Measurements from ENCODE around the gene ARHGAP6.

ARHGAP6 gene

GRCh38 chrX:11269006-11269405 is 396.7 kb downstream of the ARHGAP6 start:
- Histone ChIP-seq H3K4me1 (ENCODE audit: control insufficient read depth, insufficient read depth, low read length) (peaks cover 14% of the 10 kb centered on the region), H3K27ac (ENCODE audit: low read depth, low read length) (no peak overlapping the region)

GRCh38 chrX:11267425-11267824 is 398.3 kb downstream of the ARHGAP6 start:
- no peak overlapping the region for H3K9ac ChIP-seq (ENCODE audit: low read length)
- H3K9me3 ChIP-seq (ENCODE audit: control insufficient read depth, insufficient read depth, low read depth, low read length) = no peaks in the 10 kb centered on the region
- H3K27me3 ChIP-seq (ENCODE audit: control insufficient read depth, insufficient read depth, low read length) = peaks cover 4% of the 10 kb centered on the region; the same call in 1 of the 2 replicates
- H3K36me3 ChIP-seq (ENCODE audit: control insufficient read depth, insufficient read depth, low read length) = no peaks in the 10 kb centered on the region
- peaks cover 14% of the 10 kb centered on the region for H3K4me1 ChIP-seq (ENCODE audit: control insufficient read depth, insufficient read depth, low read length)
- no peak overlapping the region for H3K27ac ChIP-seq (ENCODE audit: low read depth, low read length)
- H3K4me3 ChIP-seq (ENCODE audit: low read depth, low read length) = no peak overlapping the region

More at GRCh38 chrX:11269006-11269405, 396.7 kb downstream of the ARHGAP6 start:
- no peaks in the 10 kb centered on the region for H3K36me3 ChIP-seq (ENCODE audit: control insufficient read depth, insufficient read depth, low read length)
- H3K9ac ChIP-seq (ENCODE audit: low read length) = no peak overlapping the region
- peaks cover 4% of the 10 kb centered on the region; the same call in 1 of the 2 replicates for H3K27me3 ChIP-seq (ENCODE audit: control insufficient read depth, insufficient read depth, low read length)
- H3K9me3 ChIP-seq (ENCODE audit: control insufficient read depth, insufficient read depth, low read depth, low read length) = no peaks in the 10 kb centered on the region
- H3K4me3 ChIP-seq (ENCODE audit: low read depth, low read length) = no peak overlapping the region

- no peak overlapping the region for H3K9ac ChIP-seq (ENCODE audit: low read length)
- no peaks in the 10 kb centered on the region for H3K36me3 ChIP-seq (ENCODE audit: control insufficient read depth, insufficient read depth, low read length)
- no peak overlapping the region for H3K27ac ChIP-seq (ENCODE audit: low read depth, low read length)
- no peaks in the 10 kb centered on the region for H3K9me3 ChIP-seq (ENCODE audit: control insufficient read depth, insufficient read depth, low read depth, low read length)
- no peak overlapping the region for H3K4me3 ChIP-seq (ENCODE audit: low read depth, low read length)
- peaks cover 4% of the 10 kb centered on the region; the same call in 1 of the 2 replicates for H3K27me3 ChIP-seq (ENCODE audit: control insufficient read depth, insufficient read depth, low read length)
- peaks cover 14% of the 10 kb centered on the region for H3K4me1 ChIP-seq (ENCODE audit: control insufficient read depth, insufficient read depth, low read length)
These were observed 399.1 kb downstream of the ARHGAP6 start for GRCh38 chrX:11266573-11267003.

- Histone ChIP-seq H3K36me3 (ENCODE audit: control insufficient read depth, insufficient read depth, low read length) (no peaks in the 10 kb centered on the region), H3K27me3 (ENCODE audit: control insufficient read depth, insufficient read depth, low read length) (peaks cover 4% of the 10 kb centered on the region; the same call in 1 of the 2 replicates), H3K4me1 (ENCODE audit: control insufficient read depth, insufficient read depth, low read length) (peaks cover 8% of the 10 kb centered on the region), H3K9ac (ENCODE audit: low read length) (no peak overlapping the region), H3K4me3 (ENCODE audit: low read depth, low read length) (no peak overlapping the region), H3K27ac (ENCODE audit: low read depth, low read length) (no peak overlapping the region), H3K9me3 (ENCODE audit: control insufficient read depth, insufficient read depth, low read depth, low read length) (no peaks in the 10 kb centered on the region)
These were observed 400.4 kb downstream of the ARHGAP6 start for GRCh38 chrX:11265352-11265751.

DNA sequence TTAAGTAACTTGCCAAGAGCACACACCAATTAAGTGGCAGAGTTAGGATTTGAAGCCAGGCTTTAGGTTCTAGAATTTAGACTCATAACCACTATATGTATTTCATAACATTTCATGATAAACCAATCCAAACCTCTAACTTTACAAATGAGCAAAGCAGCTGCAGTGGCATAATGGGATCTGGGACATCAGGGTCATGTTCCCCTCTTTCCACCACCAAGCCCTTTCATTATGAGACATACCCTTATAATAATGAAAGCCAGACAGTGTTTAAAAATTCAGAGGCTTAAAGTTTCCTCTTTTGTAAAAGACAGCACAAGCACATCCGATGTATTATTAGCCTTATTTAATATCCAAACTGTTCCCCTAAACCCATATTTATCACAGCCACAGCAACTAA is 400.8 kb downstream of the ARHGAP6 start:
- Histone ChIP-seq H3K4me3 (ENCODE audit: low read depth, low read length) (no peak overlapping the region), H3K27ac (ENCODE audit: low read depth, low read length) (no peak overlapping the region), H3K27me3 (ENCODE audit: control insufficient read depth, insufficient read depth, low read length) (peaks cover 4% of the 10 kb centered on the region; the same call in 1 of the 2 replicates), H3K36me3 (ENCODE audit: control insufficient read depth, insufficient read depth, low read length) (no peaks in the 10 kb centered on the region), H3K9me3 (ENCODE audit: control insufficient read depth, insufficient read depth, low read depth, low read length) (no peaks in the 10 kb centered on the region), H3K9ac (ENCODE audit: low read length) (no peak overlapping the region), H3K4me1 (ENCODE audit: control insufficient read depth, insufficient read depth, low read length) (peaks cover 4% of the 10 kb centered on the region)

GRCh38 chrX:11261260-11261659 is 404.5 kb downstream of the ARHGAP6 start:
- no peak overlapping the region for H3K9ac ChIP-seq (ENCODE audit: low read length)
- H3K36me3 ChIP-seq (ENCODE audit: control insufficient read depth, insufficient read depth, low read length) = no peaks in the 10 kb centered on the region
- H3K4me3 ChIP-seq (ENCODE audit: low read depth, low read length) = no peak overlapping the region
- H3K4me1 ChIP-seq (ENCODE audit: control insufficient read depth, insufficient read depth, low read length) = no peaks in the 10 kb centered on the region
- H3K27me3 ChIP-seq (ENCODE audit: control insufficient read depth, insufficient read depth, low read length) = peaks cover 4% of the 10 kb centered on the region; the same call in 1 of the 2 replicates
- no peaks in the 10 kb centered on the region for H3K9me3 ChIP-seq (ENCODE audit: control insufficient read depth, insufficient read depth, low read depth, low read length)
- H3K27ac ChIP-seq (ENCODE audit: low read depth, low read length) = no peak overlapping the region

DNA sequence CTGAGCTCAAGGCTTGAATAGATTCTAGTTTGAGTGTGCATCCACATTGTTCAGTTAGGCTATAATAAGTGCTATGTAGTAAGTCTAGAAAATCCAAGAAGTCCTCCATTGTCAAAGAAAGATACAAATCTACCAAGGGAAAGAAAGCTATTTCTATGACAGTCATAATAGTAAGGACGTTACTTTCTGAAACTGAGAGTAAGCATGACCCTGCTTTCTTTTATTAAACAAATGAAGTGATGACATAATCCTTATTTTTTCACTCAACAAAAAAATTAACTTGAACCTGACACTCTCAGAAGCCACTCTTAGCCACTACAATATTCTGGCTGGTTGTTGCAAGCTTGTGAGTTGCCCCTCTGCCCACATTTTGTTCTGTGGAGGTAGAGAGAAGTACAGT is 406.3 kb downstream of the ARHGAP6 start:
- no peak overlapping the region for H3K9ac ChIP-seq (ENCODE audit: low read length)
- H3K4me3 ChIP-seq (ENCODE audit: low read depth, low read length) = no peak overlapping the region
- no peak overlapping the region for H3K27ac ChIP-seq (ENCODE audit: low read depth, low read length)
- no peaks in the 10 kb centered on the region; the same call in 1 of the 2 replicates for H3K27me3 ChIP-seq (ENCODE audit: control insufficient read depth, insufficient read depth, low read length)
- H3K36me3 ChIP-seq (ENCODE audit: control insufficient read depth, insufficient read depth, low read length) = no peaks in the 10 kb centered on the region
- no peaks in the 10 kb centered on the region for H3K9me3 ChIP-seq (ENCODE audit: control insufficient read depth, insufficient read depth, low read depth, low read length)
- H3K4me1 ChIP-seq (ENCODE audit: control insufficient read depth, insufficient read depth, low read length) = no peaks in the 10 kb centered on the region

DNA sequence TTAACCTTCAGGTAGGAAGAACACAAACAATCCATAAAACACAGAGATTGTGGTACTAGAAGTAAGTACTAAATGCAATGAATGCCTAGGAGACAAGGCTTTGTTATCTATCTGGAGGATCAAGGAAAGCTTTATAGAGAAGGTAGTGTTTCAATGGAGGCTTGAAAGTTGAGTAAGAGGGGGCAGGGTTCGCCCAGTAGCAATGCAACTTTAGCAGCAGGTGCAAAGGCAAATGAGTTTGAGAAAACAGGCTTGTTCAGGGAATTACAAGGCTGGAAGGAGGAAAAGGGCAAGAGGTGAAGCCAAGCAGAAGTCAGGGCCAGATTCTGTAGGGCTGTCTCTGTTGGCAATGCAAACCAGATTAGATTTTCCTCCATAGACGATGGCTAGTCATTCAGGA is 408.0 kb downstream of the ARHGAP6 start:
- Histone ChIP-seq H3K4me3 (ENCODE audit: low read depth, low read length) (no peak overlapping the region), H3K36me3 (ENCODE audit: control insufficient read depth, insufficient read depth, low read length) (no peaks in the 10 kb centered on the region), H3K4me1 (ENCODE audit: control insufficient read depth, insufficient read depth, low read length) (no peaks in the 10 kb centered on the region), H3K9ac (ENCODE audit: low read length) (no peak overlapping the region), H3K27ac (ENCODE audit: low read depth, low read length) (no peak overlapping the region), H3K9me3 (ENCODE audit: control insufficient read depth, insufficient read depth, low read depth, low read length) (no peaks in the 10 kb centered on the region), H3K27me3 (ENCODE audit: control insufficient read depth, insufficient read depth, low read length) (no peaks in the 10 kb centered on the region; the same call in 1 of the 2 replicates)

GRCh38 chrX:11257290-11257689 is 408.4 kb downstream of the ARHGAP6 start:
- H3K4me3 ChIP-seq (ENCODE audit: low read depth, low read length) = no peak overlapping the region
- H3K4me1 ChIP-seq (ENCODE audit: control insufficient read depth, insufficient read depth, low read length) = no peaks in the 10 kb centered on the region
- H3K9ac ChIP-seq (ENCODE audit: low read length) = no peak overlapping the region
- H3K27me3 ChIP-seq (ENCODE audit: control insufficient read depth, insufficient read depth, low read length) = no peaks in the 10 kb centered on the region; the same call in 1 of the 2 replicates
- no peaks in the 10 kb centered on the region for H3K9me3 ChIP-seq (ENCODE audit: control insufficient read depth, insufficient read depth, low read depth, low read length)
- no peak overlapping the region for H3K27ac ChIP-seq (ENCODE audit: low read depth, low read length)
- no peaks in the 10 kb centered on the region for H3K36me3 ChIP-seq (ENCODE audit: control insufficient read depth, insufficient read depth, low read length)

GRCh38 chrX:11254417-11255109 is 411.2 kb downstream of the ARHGAP6 start:
- Histone ChIP-seq H3K9me3 (ENCODE audit: control insufficient read depth, insufficient read depth, low read depth, low read length) (no peaks in the 10 kb centered on the region), H3K27me3 (ENCODE audit: control insufficient read depth, insufficient read depth, low read length) (no peaks in the 10 kb centered on the region; the same call in 1 of the 2 replicates), H3K9ac (ENCODE audit: low read length) (no peak overlapping the region), H3K36me3 (ENCODE audit: control insufficient read depth, insufficient read depth, low read length) (no peaks in the 10 kb centered on the region), H3K27ac (ENCODE audit: low read depth, low read length) (no peak overlapping the region), H3K4me3 (ENCODE audit: low read depth, low read length) (no peak overlapping the region), H3K4me1 (ENCODE audit: control insufficient read depth, insufficient read depth, low read length) (no peaks in the 10 kb centered on the region)

GRCh38 chrX:11244636-11245035 is 421.1 kb downstream of the ARHGAP6 start:
- Histone ChIP-seq H3K36me3 (ENCODE audit: control insufficient read depth, insufficient read depth, low read length) (no peaks in the 10 kb centered on the region), H3K9ac (ENCODE audit: low read length) (no peak overlapping the region)

More at GRCh38 chrX:11244636-11245035, 421.1 kb downstream of the ARHGAP6 start:
- Histone ChIP-seq H3K9me3 (ENCODE audit: control insufficient read depth, insufficient read depth, low read depth, low read length) (no peaks in the 10 kb centered on the region), H3K4me1 (ENCODE audit: control insufficient read depth, insufficient read depth, low read length) (no peaks in the 10 kb centered on the region), H3K27me3 (ENCODE audit: control insufficient read depth, insufficient read depth, low read length) (no peaks in the 10 kb centered on the region; the same call in 1 of the 2 replicates), H3K4me3 (ENCODE audit: low read depth, low read length) (no peak overlapping the region), H3K27ac (ENCODE audit: low read depth, low read length) (no peak overlapping the region)
